GM10248 (cell line): ENCODE results near the gene HAAO.
"Not testable (repeated sequence)": the region's sequence is repeated elsewhere in the genome, so short reads cannot be mapped to it uniquely, and the experiment has no call there.

ENCODE experiments used
- CTCF ChIA-PET: fragments of 300-600 bp; sonication (Branson Sonifier 250); formaldehyde crosslinking; extraction: SDS; loops from one replicate; lab custom pipeline; 2021; ENCODE audit warnings: antibody characterized with exemption; lab: Yijun Ruan, JAX
- POLR2A ChIA-PET: fragments of 350-650 bp; sonication (Branson Sonifier 250); formaldehyde crosslinking; extraction: SDS; loops from one replicate; lab custom pipeline; 2020; ENCODE audit warnings: antibody characterized with exemption; lab: Yijun Ruan, JAX
- DNase-seq: peaks from one replicate; pipeline ENCODE4 v3.0.0; 2012; ENCODE audit errors: extremely low spot score
- TF ChIP-seq, protein P1 (sequence below): IDR thresholded peaks from 2 replicates; pipeline ENCODE4 v1.5.1; 2012; ENCODE audit warnings: mild to moderate bottlenecking, low read depth; ENCODE audit errors: extremely low read depth, missing control alignments, control extremely low read depth

The HAAO gene

GRCh38 chr2:42835577-42836371, 43.4 kb upstream of the HAAO start:
- ChIA-PET CTCF (interaction anchor here (1.0 to 1.4 kb wide), 2 partner anchors 25 to 393 kb away, joined by 3 to 4 read pairs; no protein-coding TSS in a partner anchor), POLR2A (no interaction called here)
- TF ChIP-seq, protein P1, sequence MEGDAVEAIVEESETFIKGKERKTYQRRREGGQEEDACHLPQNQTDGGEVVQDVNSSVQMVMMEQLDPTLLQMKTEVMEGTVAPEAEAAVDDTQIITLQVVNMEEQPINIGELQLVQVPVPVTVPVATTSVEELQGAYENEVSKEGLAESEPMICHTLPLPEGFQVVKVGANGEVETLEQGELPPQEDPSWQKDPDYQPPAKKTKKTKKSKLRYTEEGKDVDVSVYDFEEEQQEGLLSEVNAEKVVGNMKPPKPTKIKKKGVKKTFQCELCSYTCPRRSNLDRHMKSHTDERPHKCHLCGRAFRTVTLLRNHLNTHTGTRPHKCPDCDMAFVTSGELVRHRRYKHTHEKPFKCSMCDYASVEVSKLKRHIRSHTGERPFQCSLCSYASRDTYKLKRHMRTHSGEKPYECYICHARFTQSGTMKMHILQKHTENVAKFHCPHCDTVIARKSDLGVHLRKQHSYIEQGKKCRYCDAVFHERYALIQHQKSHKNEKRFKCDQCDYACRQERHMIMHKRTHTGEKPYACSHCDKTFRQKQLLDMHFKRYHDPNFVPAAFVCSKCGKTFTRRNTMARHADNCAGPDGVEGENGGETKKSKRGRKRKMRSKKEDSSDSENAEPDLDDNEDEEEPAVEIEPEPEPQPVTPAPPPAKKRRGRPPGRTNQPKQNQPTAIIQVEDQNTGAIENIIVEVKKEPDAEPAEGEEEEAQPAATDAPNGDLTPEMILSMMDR: no peak
- DNase-seq: no peak

GRCh38 chr2:42834161-42834560, 41.8 kb upstream of the HAAO start:
- TF ChIP-seq, protein P1: no peak
- POLR2A ChIA-PET: no interaction called here
- CTCF ChIA-PET: interaction anchor here (0.8 kb wide), 1 partner anchor 21 kb away, joined by 3 read pairs; no protein-coding TSS in a partner anchor
- no peak for DNase-seq

- no peak for DNase-seq
- ChIA-PET CTCF (interaction anchor here (0.8 to 1.4 kb wide), 4 partner anchors 15 to 780 kb away, joined by 3 to 4 read pairs (median 3); no protein-coding TSS in a partner anchor), POLR2A (interaction anchor here (1.0 kb wide), 1 partner anchor 30 kb away, joined by 3 read pairs; no protein-coding TSS in a partner anchor)
- TF ChIP-seq, protein P1: no peak
Observed at GRCh38 chr2:42832289-42832634, 39.9 kb upstream of the HAAO start.

- POLR2A ChIA-PET: interaction anchor here (1.0 kb wide), 1 partner anchor 30 kb away, joined by 3 read pairs; no protein-coding TSS in a partner anchor
- CTCF ChIA-PET: interaction anchor here (1.1 to 1.6 kb wide), 8 partner anchors 8 to 781 kb away, joined by 3 to 5 read pairs (median 4); no protein-coding TSS in a partner anchor
- DNase-seq: not testable (repeated sequence)
Observed at GRCh38 chr2:42831575-42832288, 39.3 kb upstream of the HAAO start.

DNA sequence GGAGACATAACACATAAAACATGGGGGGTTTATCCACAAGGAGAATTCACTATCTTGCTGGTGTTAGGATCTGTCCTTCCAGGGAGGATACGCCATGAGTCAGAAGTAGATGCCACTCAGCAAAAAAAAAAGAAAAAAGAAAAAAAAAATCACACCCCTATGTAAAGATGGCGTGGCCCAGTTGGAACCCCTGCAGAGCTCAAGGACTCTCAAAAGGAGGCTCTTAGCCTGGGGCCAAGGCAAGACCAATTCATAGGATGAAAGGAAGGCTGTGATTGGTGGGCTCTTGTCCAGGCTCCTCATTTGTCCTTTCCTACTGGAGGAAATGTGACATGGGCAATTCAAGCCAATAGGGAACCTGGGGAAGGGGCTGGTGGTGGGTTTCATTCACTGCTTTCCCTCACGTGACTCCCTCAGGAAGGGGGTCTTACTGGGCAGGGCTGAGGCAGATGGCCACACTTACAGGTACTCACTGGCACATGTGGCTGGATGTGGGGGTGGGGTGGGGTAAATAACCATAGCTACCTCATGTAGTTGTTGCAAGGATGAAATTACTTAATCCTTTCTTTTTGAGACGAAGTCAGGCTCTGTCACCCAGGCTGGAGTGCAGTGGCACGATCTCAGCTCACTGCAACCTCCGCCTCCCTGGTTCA, 38.7 kb upstream of the HAAO start:
- TF ChIP-seq, protein P1: no peak
- POLR2A ChIA-PET: no interaction called here
- CTCF ChIA-PET: interaction anchor here (1.0 to 1.6 kb wide), 9 partner anchors 8 to 775 kb away, joined by 3 to 5 read pairs (median 4); no protein-coding TSS in a partner anchor
- DNase-seq: no peak

GRCh38 chr2:42829671-42830440, 37.5 kb upstream of the HAAO start:
- TF ChIP-seq, protein P1: no peak
- POLR2A ChIA-PET: no interaction called here
- CTCF ChIA-PET: interaction anchor here (0.9 to 3.6 kb wide), 15 partner anchors 9 to 782 kb away, joined by 3 to 64 read pairs (median 4); no protein-coding TSS in a partner anchor
- no peak for DNase-seq
